Liver (tissue), 3 donors: ENCODE results near the gene UQCR10.

Experiments
- ATF3 ChIP-seq: IDR thresholded peaks from 2 replicates; pipeline ENCODE4 v1.6.1; 2016; ENCODE audit warnings: antibody characterized with exemption
- CTCF ChIP-seq: fragments of 150-350 bp; IDR thresholded peaks from 2 replicates; pipeline ENCODE4 v1.5.1; 2017; ENCODE audit warnings: improper control_type of control experiment, low read depth, low read length; ENCODE audit not compliant: missing input control
- TAF1 ChIP-seq: conservative IDR thresholded peaks from 2 replicates; pipeline ENCODE4 v1.6.1; 2016; ENCODE audit warnings: antibody characterized with exemption, mild to moderate bottlenecking
- ZBTB33 ChIP-seq: IDR thresholded peaks from 2 replicates; pipeline ENCODE4 v1.6.1; 2016; ENCODE audit warnings: antibody characterized with exemption
- TF ChIP-seq, protein P1 (sequence below): IDR thresholded peaks from 2 replicates; pipeline ENCODE4 v1.6.1; 2016; ENCODE audit warnings: antibody characterized with exemption
- donor health status: healthy.
- donor health status: healthy.

DNA sequence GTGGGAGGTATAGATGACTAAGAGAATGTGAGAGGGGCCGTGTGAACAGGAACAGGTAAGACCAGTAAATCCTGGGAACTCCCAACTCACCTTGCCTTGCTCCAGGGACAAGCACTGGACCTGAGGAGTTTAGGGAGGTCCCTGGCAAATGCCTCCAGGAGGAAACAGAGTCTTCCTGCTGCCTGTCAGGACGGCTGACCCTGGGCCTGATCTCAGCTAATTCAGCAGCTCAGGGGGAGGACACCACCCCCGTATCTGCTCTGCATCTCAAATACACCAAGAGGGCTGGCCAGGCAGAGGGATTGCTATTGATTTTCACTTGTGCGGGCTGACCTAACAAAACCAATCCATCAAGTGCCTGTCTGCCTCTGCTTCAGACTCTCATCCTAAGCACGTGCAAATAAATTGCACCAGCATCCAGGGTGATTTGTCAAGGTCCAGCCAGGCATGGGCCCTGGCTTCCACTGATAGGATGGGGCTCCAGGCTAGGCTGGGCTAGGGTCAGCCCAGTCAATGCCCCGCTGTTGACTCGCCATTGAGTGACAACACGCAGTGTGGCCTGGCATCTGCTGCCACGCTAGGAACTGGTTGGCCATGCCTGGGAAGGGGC, 20.3 kb downstream of the UQCR10 start:
- TF ChIP-seq CTCF, result no peak
- TF ChIP-seq TAF1, result no peak
- no peak for TF ChIP-seq ZBTB33
- TF ChIP-seq ATF3, result no peak
- TF ChIP-seq, protein P1, sequence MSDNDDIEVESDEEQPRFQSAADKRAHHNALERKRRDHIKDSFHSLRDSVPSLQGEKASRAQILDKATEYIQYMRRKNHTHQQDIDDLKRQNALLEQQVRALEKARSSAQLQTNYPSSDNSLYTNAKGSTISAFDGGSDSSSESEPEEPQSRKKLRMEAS, result no peak
